HG02623 (cell line): ENCODE data around the gene RPS6KA6.
A peak's percentile ranks its signal among the peaks of the same experiment; 100 is the strongest.

Source experiments
- ATAC-seq: cut with Tn5 transposase; IDR thresholded peaks from one replicate; pipeline ENCODE4 v1.9.1; 2021; ENCODE audit warnings: moderate library complexity; ENCODE audit not compliant: unreplicated experiment

Gene RPS6KA6

DNA sequence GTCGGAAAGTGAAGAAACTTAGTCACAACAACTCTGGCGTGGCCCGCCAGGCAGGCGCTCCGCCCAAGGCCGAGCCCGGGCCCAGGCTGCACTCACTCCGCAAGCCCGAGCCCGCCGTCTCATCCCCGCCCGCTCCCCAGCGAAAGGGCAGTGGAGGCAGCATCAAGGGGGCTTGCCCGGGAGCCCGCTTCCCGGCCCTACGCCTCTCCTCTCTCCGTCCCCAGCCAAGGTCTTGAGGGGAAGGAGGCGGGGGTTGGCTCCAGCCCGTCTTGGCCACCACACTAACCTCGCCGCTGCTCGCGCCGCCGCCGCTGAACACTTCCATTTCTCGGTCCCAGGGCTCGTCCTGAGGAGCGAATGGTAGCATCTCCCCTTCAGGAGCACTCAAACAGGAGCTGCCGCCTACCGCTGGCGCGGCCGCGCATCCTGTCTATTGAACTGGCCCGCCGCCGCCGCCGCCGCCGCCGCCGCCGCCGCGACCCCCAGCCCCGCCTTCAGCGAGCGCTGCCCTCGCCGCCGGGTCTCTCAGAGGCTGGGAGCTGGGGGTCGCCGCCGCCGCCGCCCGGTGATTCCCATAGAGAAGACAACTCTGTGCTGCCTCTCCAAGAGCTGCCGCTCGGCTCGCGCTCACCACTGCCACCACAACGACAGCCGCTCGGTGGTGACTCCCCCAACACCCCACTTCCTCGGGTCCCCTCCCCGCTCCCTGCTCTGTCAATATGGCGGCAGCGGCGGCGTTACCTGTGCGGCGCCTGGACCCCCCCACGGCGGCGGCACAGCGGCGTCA, at the start of gene RPS6KA6:
Gene RPS6KA6 (minus strand): TSS at position 667 of the 787 bp plus-strand sequence. CDS start 300 bp downstream, at position 367.
- peak; percentile 47 for ATAC-seq

DNA sequence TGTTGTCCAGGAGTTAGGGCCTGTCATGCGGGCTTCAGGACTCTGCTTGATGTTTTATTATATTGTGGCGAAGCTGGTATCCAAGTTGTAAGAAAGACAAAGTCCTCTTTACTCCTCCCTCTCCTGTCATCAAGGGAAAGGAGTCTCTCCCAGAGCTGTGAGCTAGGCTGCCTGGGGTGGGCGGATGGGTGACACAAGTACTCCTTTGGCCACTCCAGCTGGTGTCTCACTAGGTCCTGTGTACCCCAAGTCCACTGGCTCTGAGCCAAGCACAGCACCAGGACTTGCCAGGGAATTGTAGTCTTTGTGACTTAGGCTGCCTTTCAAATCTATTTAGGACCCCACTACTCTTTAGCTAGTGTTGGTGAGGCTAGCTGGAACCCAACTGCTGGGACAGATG, 36.7 kb upstream of the RPS6KA6 start:
- no peak for ATAC-seq

DNA sequence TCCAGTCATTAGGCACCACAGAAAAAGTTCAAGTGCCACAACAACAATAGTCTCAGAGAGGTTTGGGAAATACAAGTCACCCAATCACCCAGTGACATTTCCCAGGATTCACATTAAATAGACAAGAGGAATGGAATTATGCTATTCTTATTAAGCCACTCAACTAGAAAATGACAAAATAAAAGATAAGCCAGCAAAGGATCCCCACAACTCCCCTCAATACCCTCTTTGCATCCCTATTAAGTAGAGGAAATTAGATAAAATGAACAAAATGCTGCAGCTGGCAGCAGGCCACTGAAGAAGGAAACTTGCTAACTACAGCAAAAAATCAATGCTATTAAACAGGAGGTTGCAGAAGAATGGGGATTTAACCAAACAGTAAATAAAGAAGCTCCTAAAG, 35.3 kb upstream of the RPS6KA6 start:
- ATAC-seq, result no peak

DNA sequence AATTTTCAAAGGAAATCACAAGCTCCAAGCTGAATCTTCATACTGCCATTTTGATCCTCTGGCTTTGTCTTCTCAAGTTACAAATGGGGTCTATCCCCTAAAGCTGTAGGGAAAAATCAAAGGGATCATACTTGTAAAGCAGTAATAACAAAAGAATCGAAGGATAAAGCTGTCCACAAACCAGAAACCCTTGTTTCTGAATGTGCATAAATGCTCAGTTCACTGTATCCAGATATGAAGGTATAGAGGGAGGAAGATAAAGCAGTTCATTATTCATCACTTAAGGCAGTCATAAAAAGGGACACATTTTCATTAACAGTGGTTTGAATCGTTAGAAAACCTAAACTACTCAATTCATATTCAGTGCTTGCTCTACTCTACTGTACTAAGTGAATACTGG, 33.2 kb upstream of the RPS6KA6 start:
- ATAC-seq, result no peak

DNA sequence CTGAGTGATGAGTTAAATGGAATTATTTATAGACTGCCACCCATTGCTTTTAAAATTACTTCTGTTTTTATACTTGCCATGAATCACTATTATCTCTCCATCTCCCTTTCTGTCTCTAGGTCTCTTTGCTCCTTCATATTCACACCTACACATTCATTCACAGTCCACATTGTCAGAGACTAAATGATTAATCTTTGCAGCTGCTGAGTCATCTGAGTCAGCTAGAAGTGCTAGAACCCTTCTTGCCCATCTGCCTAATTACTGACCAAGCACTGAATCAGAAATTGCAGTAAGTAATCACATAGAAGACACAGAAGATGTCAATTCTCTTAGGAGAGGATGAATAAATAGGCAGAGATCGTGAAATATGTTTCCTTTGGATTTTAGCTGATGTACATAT, 31.6 kb upstream of the RPS6KA6 start:
- ATAC-seq, result no peak

DNA sequence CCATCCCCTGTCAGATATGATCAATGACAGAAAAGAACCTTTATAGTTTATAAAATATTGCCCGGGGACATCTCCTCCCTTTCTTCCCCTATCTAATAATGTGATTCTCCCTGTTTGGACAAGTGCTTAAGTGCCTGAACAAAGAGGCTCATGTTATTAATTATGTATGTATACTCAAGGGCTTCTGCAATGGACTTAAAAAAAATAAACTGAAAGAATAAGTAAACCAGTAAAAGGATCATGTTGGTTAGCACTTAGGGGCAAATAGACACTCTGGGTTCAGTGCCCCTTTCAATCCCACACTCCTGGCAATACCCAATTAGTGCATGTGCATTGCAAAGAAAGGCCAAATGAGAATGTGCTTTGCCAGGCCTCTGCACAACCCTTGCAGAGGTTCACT, 30.7 kb upstream of the RPS6KA6 start:
- no peak for ATAC-seq

DNA sequence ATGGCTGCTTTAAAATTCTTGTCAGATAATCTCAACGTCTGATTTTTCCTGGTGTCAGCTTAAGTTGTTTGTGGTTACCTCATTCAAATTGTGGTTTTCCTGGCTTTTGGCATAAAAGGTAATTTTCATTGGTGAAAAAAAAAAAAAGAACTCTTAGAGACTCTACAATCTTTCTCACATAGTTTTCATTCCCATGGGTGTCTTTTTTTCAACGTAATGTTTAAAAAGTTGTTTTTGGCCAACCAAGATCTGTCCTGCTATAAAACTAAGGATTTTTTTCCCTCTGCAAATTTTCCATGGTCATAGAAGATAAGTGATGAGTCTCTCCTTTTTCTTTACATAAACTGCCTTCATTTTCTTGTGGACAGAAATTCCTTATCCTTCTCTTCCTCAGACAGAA, 28.9 kb upstream of the RPS6KA6 start:
- ATAC-seq, result no peak

DNA sequence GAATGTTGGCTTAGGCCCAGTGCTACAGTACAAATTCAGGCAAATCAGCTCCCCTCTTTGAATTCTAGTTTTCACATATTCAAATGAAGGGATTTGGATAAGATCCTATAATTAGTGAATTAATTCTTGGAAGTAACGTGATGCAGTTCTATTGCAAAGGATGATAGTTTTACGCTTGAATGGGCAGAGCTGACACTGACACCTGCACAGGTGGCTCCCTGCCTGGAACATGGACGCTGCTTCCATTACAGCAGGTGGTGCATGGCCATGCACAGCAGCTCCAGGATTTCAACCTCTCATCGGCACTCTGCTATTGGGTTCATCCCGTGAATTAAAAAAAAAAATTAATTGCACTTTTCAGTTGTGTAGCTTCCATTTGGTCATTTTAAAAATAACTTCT, 28.4 kb upstream of the RPS6KA6 start:
- ATAC-seq, result no peak

DNA sequence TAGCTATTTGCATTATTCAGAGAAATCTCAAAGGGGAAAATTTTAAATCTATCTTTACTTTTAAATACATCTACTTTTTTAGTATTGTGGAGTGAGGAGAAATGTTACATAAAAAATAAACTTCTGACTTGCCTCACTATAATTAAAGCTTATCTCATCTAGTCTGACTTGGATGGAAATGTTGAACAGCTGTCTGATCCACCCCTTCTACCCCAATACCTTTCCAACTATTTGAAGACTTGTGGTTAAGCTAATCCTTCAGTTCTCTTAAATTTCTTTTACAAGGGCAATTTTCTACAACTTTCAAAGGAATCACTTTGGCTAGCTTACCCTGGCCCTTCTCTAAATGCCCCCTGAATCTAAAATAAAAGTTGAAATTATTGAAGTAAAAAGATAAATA, 17.3 kb upstream of the RPS6KA6 start:
- ATAC-seq, result no peak

DNA sequence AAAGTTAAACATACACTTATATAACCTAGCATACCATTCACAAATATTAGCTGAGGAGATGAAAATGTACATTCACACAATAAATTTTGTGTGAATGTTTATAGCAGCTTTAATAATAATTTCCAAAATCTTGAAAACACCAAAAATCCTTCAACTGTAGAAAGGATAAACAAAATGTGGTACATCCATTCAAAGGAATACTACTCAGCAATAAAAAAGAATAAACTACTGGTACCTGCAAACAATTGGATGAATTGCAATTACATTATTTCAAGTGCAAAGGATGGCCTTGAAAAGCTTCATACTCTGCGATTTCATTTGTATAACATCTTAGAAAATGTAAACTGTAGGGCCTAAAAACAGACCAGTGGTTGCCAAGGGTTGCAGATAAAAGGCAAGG, 11.7 kb upstream of the RPS6KA6 start:
- no peak for ATAC-seq

DNA sequence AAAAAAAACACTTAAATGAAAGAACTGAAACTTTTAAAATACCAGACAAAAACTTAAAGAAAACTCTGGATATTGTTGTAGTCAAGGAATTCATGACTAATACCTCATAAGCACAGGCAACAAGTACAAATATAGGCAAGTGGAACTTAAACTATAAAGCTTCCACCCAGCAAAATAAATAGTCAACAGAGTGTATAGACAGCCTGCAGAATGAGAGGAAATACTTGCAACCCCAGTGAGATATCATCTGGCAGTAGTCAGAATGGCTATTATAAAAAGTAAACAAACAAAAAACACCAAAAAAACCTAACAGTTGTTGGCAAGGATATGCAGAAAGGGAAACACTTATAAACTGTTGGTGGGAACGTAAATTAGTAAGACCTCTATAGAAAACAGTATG, 9.6 kb upstream of the RPS6KA6 start:
- no peak for ATAC-seq

DNA sequence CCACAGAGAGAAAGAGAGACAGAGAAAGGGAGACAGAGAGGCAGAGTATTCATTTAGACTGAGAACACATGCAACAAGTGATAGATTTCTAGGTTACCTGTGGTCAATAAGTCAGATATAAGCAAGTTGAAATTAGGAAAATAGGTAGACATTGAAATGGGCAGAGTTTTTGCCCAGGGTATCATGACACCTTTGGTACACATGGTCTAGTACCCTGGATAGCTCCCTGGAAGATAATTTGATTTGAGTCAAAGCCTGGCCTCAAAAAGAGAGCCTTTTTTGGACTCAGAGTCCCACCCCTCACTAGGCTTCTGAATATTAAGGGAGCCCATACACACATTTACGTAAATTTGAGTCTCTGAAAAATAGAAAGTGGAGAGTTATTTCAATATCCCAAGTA, 4.0 kb upstream of the RPS6KA6 start:
- ATAC-seq, result no peak

DNA sequence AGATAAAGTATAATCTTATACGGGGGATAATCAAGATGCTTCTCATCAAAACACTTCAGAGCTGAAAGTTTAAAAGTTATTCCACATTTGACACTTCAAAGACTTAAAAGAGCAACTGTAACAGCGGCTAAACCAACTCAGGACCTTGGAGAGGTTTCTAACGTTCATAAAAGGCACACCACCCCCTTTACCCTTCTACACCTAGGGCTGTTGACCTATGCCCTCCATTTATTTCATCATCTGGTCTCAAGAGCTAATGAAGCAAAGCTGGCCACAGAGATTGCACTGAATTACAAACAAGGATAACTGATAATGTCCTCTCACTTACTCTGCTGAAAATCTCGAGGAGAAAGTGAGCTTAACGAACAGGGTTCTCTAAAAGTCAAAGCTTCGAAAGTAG, 1.1 kb upstream of the RPS6KA6 start:
- ATAC-seq, result no peak

DNA sequence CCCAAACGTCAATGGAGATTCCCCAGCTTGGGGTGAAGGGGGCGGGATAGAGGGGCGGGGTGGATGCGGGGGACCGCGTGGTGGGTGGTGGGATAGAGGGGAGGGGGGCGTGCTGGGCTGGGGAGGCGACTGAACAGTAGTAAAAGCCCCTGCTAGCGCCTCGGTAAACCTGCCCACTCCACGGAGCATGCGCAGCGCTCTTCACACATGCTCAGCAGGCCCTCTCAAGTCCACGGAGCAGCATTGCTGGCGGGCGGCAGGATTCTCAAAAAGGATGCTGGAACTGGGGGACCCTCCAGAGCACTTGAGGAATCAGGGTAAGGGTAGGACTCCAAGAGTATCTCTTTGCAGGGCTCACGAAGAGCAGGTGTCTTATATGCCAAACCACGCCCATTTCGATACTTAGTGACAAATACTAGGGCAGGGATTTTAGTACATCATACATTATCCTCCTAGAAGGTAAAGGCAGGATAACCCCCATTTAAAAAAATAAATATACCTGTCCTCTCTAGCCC, 378 bp upstream of the RPS6KA6 start:
- ATAC-seq, result peak; percentile 44

DNA sequence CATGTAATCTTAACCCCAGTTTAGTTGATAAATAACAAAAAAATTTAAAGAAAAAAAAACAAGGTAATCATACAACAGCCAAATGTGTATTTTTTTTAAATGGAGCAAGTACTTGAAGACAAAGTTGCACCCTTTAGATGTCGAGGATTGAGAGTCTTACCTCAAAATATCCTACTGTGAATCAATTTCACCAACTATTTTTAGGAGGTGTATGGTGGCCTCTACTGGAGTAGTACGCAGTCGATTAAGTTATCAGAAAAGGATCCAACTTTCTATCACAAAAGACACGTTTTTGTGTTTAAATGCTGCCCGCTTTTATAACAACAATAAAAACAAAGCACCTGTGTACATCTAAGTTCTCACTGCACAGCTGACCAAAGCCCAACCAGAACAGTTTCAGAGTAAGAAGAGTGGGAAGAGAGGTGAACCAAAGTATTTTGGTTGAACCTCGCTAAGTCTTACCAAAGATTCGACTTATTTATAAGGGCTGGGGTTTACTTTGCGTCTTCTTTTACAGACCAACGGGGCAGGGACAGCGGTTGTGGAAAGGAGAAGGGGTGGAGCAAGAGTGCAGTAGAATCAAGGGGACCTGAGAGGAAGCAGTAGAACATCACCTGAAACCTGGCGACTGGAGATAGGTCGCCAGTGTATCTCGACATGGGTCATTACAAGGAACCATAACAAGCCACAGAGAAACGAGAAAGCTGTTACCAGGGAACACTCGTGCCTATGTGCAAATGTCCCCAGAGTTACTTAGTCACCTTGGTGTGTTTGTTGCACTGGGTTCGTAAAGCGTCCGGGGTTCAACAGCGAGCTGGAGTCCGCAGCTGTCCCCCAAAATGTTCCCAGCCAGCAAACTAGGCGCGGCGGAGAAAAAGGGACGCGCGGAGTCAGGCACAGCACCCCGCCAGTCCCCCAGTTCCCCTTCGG, 1.1 kb downstream of the RPS6KA6 start:
- ATAC-seq, result peak; percentile 24

DNA sequence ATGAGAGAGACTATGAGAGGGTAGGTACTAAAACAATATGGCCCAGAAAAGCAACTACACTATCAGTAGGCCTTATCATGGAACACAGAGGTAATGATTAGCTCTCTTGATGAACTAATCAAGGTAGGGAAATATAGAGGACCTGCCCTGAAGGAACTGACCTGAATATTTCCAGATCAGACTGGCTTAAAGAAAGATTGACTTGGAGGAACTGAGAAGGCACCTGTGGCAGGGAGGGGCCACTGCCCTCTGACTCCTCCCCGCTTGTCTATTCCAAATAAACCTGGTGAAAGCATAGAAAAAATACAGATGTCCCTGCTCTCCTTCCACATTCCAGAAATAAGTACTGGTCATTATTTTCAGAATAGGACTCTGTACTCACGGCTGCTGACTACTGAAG, 5.5 kb downstream of the RPS6KA6 start:
- no peak for ATAC-seq

DNA sequence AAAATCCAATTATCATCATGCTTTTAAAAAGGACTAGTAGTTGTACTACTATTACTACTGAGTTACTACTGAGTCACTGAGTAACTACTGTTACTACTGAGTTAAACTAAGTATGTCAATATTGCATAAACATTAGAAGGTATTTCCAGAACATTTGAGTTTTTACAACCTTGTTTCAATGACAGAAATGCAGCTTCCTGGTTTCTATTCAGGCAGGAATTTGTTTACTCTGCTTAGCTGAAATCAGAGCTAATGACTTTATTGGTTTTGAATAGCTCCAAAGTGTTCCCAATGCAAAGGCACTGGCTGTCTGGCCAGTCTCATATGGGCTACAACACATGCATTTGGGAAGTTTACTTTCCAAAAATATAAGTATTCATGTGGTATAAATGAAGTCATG, 12.0 kb downstream of the RPS6KA6 start:
- ATAC-seq, result no peak

DNA sequence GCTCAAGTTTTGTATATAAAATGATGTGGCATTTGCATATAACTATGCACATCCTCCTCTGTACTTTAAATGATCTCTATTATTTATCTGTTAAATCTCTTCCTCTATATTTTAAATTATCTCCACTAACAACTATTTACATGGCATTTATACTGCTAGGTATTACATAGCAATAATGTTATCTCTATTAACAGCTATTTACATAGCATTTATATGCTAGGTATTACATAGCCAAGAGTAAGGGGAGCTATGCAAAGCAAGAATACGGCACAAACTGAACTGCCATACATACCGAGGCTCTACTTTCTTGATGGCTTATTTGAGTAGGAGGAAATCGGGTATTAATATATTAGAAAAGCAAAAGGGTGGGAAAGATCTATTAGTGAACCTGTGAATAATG, 12.7 kb downstream of the RPS6KA6 start:
- no peak for ATAC-seq

DNA sequence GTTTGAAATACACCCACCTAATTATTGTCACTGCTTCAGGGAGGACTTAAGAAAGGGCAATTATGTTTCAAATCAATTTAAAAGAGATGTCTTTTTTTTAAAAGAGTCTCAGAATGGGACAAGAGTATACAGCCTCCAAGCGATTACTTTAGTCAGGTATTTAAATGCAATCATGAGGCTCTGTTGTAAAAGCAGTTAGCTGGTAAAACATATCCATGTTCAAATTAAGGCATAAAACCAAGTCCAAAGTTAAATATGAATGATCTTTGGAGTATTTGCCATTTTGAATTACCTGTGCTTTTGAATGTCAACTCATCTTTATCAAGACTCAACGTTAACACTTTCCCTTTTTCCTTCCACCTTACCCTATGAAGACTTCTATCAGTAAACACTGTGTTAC, 13.7 kb downstream of the RPS6KA6 start:
- no peak for ATAC-seq

DNA sequence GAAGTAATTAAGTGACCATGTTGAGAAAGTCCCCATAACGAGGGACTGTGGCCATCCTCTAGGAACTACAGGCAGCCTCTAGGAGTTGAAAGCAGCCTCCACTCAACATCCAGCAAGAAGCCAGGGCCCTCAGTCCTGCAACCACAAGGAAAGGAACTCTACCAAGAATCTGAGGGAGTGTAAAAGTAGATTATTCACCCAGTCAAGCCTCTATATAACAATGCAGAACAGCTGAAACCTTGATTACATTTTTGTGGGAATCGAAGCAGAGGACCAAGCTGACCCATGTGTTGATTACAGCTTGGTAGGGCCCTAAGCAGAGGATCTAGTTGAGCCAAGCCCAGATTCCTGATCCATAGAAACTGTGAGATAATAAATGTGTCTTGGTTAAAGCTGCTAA, 17.1 kb downstream of the RPS6KA6 start:
- no peak for ATAC-seq

DNA sequence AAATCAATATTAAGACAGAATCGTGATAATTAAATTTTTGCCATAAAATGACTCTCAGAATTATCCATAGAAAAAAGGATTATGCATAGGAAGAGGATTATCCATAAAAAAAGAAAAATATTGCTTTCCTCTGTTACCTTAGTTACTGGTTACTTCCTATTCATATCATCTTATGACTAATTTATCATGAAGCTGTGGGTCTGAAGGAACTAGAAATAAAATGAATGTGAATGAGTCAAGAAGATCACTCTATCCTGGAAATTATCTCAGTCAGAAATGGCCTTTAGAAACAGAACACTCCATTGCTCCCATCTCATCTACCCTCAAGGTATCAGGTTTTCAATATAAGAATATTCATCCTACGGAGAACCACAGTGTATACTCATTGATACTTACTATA, 19.4 kb downstream of the RPS6KA6 start:
- ATAC-seq, result no peak

DNA sequence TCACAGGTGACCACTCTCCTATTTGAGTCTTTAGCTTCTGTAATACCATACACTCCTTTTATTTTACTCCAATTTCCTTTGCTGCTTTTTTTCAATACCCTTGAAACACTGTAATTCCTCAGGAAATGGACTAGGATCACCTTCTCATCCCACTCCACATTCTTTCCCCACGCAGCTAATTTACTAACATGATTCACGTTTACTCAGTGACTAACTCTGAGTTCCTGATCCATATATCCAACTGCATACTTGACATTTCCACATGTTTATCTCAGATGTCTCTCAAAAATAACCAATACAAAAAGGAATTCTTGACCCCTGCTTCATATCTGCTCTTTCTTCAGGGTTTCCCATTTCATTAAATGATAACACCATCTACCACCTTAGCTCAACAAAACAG, 19.9 kb downstream of the RPS6KA6 start:
- no peak for ATAC-seq
